Osteoblast (primary cell): ENCODE data around the gene EIF3M. TPM values are rescaled to one million over a fixed set of nuclear protein-coding genes. Genes with fewer than 3 reads are reported as not detected.

Source experiments
- DNase-seq: peaks from one replicate; pipeline ENCODE4 v3.0.0; 2011; ENCODE audit warnings: low spot score, mixed read lengths; ENCODE audit not compliant: insufficient read length; ENCODE audit errors: missing footprints
- H2AFZ ChIP-seq: 2 replicates; pipeline ENCODE4 v1.6.0; 2011; ENCODE audit warnings: mild to moderate bottlenecking, low read length
- H3K27ac ChIP-seq: 2 replicates; pipeline ENCODE4 v1.5.1; 2011; ENCODE audit warnings: mild to moderate bottlenecking, low read depth, low read length, moderate library complexity
- H3K27me3 ChIP-seq: 2 replicates; pipeline ENCODE4 v1.6.0; 2012; ENCODE audit warnings: mild to moderate bottlenecking, control low read depth, inconsistent platforms, low read length, moderate library complexity; ENCODE audit not compliant: insufficient read depth
- H3K36me3 ChIP-seq: 2 replicates; pipeline ENCODE4 v1.5.1; 2011; ENCODE audit warnings: mild to moderate bottlenecking, low read length, control low read depth, moderate library complexity; ENCODE audit not compliant: insufficient read depth
- H3K4me1 ChIP-seq: 2 replicates; pipeline ENCODE4 v1.5.1; 2011; ENCODE audit warnings: mild to moderate bottlenecking, low read length, control low read depth, moderate library complexity; ENCODE audit not compliant: insufficient read depth
- H3K4me2 ChIP-seq: 2 replicates; pipeline ENCODE4 v1.6.0; 2011; ENCODE audit warnings: mild to moderate bottlenecking, low read length; ENCODE audit not compliant: insufficient read depth
- H3K4me3 ChIP-seq: fragments of 200-600 bp; sonication (generic); 3 replicates; pipeline ENCODE4 v1.5.1; 2012; ENCODE audit warnings: mild to moderate bottlenecking, low read length, inconsistent platforms; ENCODE audit not compliant: insufficient read depth
- H3K79me2 ChIP-seq: 2 replicates; pipeline ENCODE4 v1.6.0; 2012; ENCODE audit warnings: mild to moderate bottlenecking, low read length, control low read depth, inconsistent platforms; ENCODE audit not compliant: insufficient read depth
- H3K9me3 ChIP-seq: 2 replicates; pipeline ENCODE4 v1.5.1; 2011; ENCODE audit warnings: low read depth, low read length, control low read depth
- H4K20me1 ChIP-seq: 2 replicates; pipeline ENCODE4 v1.6.0; 2012; ENCODE audit warnings: mild to moderate bottlenecking, low read length, control low read depth; ENCODE audit not compliant: insufficient read depth
- CTCF ChIP-seq: IDR thresholded peaks from 2 replicates; pipeline ENCODE4 v1.5.1; 2011; ENCODE audit warnings: mild to moderate bottlenecking, low read depth, low read length, moderate library complexity; ENCODE audit errors: extremely low read depth
- total RNA-seq: library from RNA; depleted of rRNA; stranded (reverse); fragments of >200 nt; gene quantifications from 2 replicates; pipeline ENCODE4 v1.2.3, GENCODE V29; 2012

EIF3M gene
- total RNA-seq, 1 donor = 378 TPM

DNA sequence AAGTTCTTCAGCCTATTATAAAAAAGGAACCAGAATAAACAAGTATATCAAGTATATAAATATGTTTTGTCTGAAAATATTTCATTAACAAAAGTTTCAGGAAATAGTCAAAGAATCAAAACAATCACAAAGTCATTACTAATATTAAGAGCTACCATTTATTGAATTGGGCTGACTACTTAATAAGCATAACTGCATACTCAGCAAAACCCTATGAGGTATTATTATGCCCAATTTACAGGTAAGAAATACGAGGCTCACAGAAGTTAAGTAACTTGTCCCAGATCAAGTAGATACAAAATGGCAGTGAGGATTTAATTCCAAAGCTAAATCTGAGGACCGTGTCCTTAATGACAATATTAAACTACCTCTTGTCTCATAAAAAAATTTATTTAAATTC lies 52.2 kb downstream of the EIF3M start:
- Histone ChIP-seq H3K79me2 (no peaks in the 10 kb centered on the region), H2AFZ (no peak overlapping the region), H4K20me1 (no peaks in the 10 kb centered on the region), H3K4me3 (no peak overlapping the region), H3K9me3 (no peaks in the 10 kb centered on the region), H3K27ac (no peak overlapping the region), H3K27me3 (no peaks in the 10 kb centered on the region), H3K4me2 (no peak overlapping the region), H3K36me3 (no peaks in the 10 kb centered on the region), H3K4me1 (no peaks in the 10 kb centered on the region)
- TF ChIP-seq CTCF = no peak
- no peak for DNase-seq

- H4K20me1 ChIP-seq = no peaks in the 10 kb centered on the region
- H3K4me2 ChIP-seq = no peak overlapping the region
- no peaks in the 10 kb centered on the region for H3K27me3 ChIP-seq
- no peak overlapping the region for H2AFZ ChIP-seq
- no peaks in the 10 kb centered on the region for H3K36me3 ChIP-seq
- TF ChIP-seq CTCF = no peak
- H3K4me3 ChIP-seq = no peak overlapping the region
- no peaks in the 10 kb centered on the region for H3K4me1 ChIP-seq
- no peak for DNase-seq
- no peak overlapping the region for H3K27ac ChIP-seq
- H3K79me2 ChIP-seq = no peaks in the 10 kb centered on the region
- H3K9me3 ChIP-seq = no peaks in the 10 kb centered on the region
Measured at GRCh38 chr11:32641361-32641760, 57.7 kb downstream of the EIF3M start.

DNA sequence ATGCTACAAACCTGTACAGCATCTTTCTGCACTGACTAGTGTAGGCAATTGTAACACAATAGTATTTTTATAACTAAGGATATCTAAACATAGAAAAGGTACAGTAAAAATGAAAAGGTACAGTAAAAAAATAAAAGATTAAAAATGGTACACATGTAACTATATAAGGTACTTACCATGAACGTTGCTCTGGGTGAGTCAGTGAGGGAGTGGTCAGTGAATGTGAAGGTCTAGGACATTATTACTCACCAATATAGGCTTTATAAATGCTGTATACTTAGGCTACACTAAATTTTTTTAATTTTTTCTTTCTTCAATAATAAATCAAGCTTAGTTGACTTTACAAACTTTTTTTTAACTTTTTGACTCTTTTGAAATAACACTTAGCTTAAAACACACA lies 59.9 kb downstream of the EIF3M start:
- no peak overlapping the region for H3K4me2 ChIP-seq
- no peak overlapping the region for H3K27ac ChIP-seq
- no peaks in the 10 kb centered on the region for H3K36me3 ChIP-seq
- no peak overlapping the region for H3K4me3 ChIP-seq
- no peak overlapping the region for H2AFZ ChIP-seq
- no peaks in the 10 kb centered on the region for H3K4me1 ChIP-seq
- DNase-seq = no peak
- H4K20me1 ChIP-seq = no peaks in the 10 kb centered on the region
- TF ChIP-seq CTCF = no peak
- no peaks in the 10 kb centered on the region for H3K9me3 ChIP-seq
- no peaks in the 10 kb centered on the region for H3K79me2 ChIP-seq
- no peaks in the 10 kb centered on the region for H3K27me3 ChIP-seq

Other genes starting within 250 kb of the EIF3M start
- under 0.01 TPM in 1 of 2 replicates, not detected in the other for gene WT1, start 148.3 kb upstream of the EIF3M start, total RNA-seq
- gene CCDC73, start 210.8 kb downstream of the EIF3M start, total RNA-seq = not detected in 2 replicates
- 0.29 and 0.36 TPM in 2 replicates for gene PRRG4, start 246.1 kb downstream of the EIF3M start, total RNA-seq